Endodermal cell (in vitro differentiated cells): ENCODE measurements around the gene PRPH. TPM values are rescaled to one million over a fixed set of nuclear protein-coding genes. Genes with fewer than 3 reads are reported as not detected.
"Not testable (repeated sequence)": the region's sequence is repeated elsewhere in the genome, so short reads cannot be mapped to it uniquely, and the experiment has no call there.

ENCODE experiments used
- DNase-seq: peaks from one replicate; pipeline ENCODE4 v3.0.0-alpha.2; 2017
- H3K27ac ChIP-seq: 2 replicates; pipeline ENCODE4 v1.5.1; 2013; ENCODE audit warnings: mild to moderate bottlenecking, low read depth, low read length, moderate library complexity
- H3K27me3 ChIP-seq: 2 replicates; pipeline ENCODE4 v1.6.1; 2013; ENCODE audit warnings: mild to moderate bottlenecking, low read length, moderate library complexity; ENCODE audit not compliant: insufficient read depth, control insufficient read depth, poor library complexity, severe bottlenecking
- H3K36me3 ChIP-seq: 2 replicates; pipeline ENCODE4 v1.7.0; 2013; ENCODE audit warnings: mild to moderate bottlenecking, low read length, moderate library complexity; ENCODE audit not compliant: control insufficient read depth, insufficient read depth
- H3K4me1 ChIP-seq: one replicate; pipeline ENCODE4 v1.7.0; 2013; ENCODE audit warnings: low read length; ENCODE audit not compliant: control insufficient read depth, insufficient read depth
- H3K4me3 ChIP-seq: 2 replicates; pipeline ENCODE4 v1.5.1; 2013; ENCODE audit warnings: mild to moderate bottlenecking, low read length, moderate library complexity
- H3K9ac ChIP-seq: 2 replicates; pipeline ENCODE4 v1.6.1; 2013; ENCODE audit warnings: mild to moderate bottlenecking, low read length, moderate library complexity; ENCODE audit not compliant: poor library complexity, severe bottlenecking; ENCODE audit errors: extremely low read depth
- H3K9me3 ChIP-seq: 2 replicates; pipeline ENCODE4 v1.6.1; 2013; ENCODE audit warnings: mild to moderate bottlenecking, low read length, moderate library complexity; ENCODE audit not compliant: control insufficient read depth
- H3K27ac Mint-ChIP-seq: 2 replicates; pipeline ENCODE4 v1.8.0; 2020; ENCODE audit warnings: mixed read lengths
- H3K27me3 Mint-ChIP-seq: 2 replicates; pipeline ENCODE4 v1.8.0; 2021; ENCODE audit warnings: mild to moderate bottlenecking, mixed read lengths; ENCODE audit not compliant: insufficient read depth
- H3K36me3 Mint-ChIP-seq: 2 replicates; pipeline ENCODE4 v1.8.0; 2020; ENCODE audit warnings: low read depth, mixed read lengths
- H3K4me1 Mint-ChIP-seq: 2 replicates; pipeline ENCODE4 v1.8.0; 2020; ENCODE audit warnings: mixed read lengths
- H3K4me3 Mint-ChIP-seq: 2 replicates; pipeline ENCODE4 v1.8.0; 2020; ENCODE audit warnings: mild to moderate bottlenecking, moderate library complexity, mixed read lengths
- H3K9me3 Mint-ChIP-seq: 2 replicates; pipeline ENCODE4 v1.8.0; 2020; ENCODE audit warnings: mild to moderate bottlenecking, mixed read lengths
- WGBS, 2 experiments: methylation state at CpG; one replicate each; pipeline versions ENCODE4 v1.1.5 to v1.1.7; 2013; ENCODE audit warnings: missing lambda C conversion rate in 2 of 2, mixed read lengths in 1 of 2; ENCODE audit not compliant: insufficient coverage in 1 of 2, insufficient read length in 1 of 2; 5-methylcytosine and 5-hydroxymethylcytosine counted together
- total RNA-seq, 2 donors: library from RNA; stranded (reverse); fragmentation: NEBNext Ultra II Directional in 1 of 2; extraction: Animal tissue kit (Norgen Biotek cat#: 25700) in 1 of 2; gene quantifications; 2 replicates in 1 of 2; 3 replicates in 1 of 2; pipeline ENCODE4 v1.2.1, GENCODE V29; 2021
- TF ChIP-seq, protein P1 (sequence below): fragments of 200-600 bp; sonication (generic); conservative IDR thresholded peaks from 2 replicates; pipeline ENCODE4 v1.5.0; 2021; ENCODE audit warnings: antibody characterized with exemption, mild to moderate bottlenecking

The PRPH gene
- total RNA-seq, 2 donors from 2014 or later: 0.42 to 0.51 TPM

GRCh38 chr12:49276304-49277290 is 18.4 kb upstream of the PRPH start:
- Mint-ChIP-seq H3K9me3 (peaks cover 2% of the 10 kb centered on the region), H3K4me3 (no peak overlapping the region), H3K27me3 (no peaks in the 10 kb centered on the region), H3K4me1 (peaks cover 11% of the 10 kb centered on the region), H3K36me3 (peaks cover 23% of the 10 kb centered on the region), H3K27ac (no peak overlapping the region)
- no peaks in the 10 kb centered on the region for H3K9me3 ChIP-seq
- TF ChIP-seq, protein P1, sequence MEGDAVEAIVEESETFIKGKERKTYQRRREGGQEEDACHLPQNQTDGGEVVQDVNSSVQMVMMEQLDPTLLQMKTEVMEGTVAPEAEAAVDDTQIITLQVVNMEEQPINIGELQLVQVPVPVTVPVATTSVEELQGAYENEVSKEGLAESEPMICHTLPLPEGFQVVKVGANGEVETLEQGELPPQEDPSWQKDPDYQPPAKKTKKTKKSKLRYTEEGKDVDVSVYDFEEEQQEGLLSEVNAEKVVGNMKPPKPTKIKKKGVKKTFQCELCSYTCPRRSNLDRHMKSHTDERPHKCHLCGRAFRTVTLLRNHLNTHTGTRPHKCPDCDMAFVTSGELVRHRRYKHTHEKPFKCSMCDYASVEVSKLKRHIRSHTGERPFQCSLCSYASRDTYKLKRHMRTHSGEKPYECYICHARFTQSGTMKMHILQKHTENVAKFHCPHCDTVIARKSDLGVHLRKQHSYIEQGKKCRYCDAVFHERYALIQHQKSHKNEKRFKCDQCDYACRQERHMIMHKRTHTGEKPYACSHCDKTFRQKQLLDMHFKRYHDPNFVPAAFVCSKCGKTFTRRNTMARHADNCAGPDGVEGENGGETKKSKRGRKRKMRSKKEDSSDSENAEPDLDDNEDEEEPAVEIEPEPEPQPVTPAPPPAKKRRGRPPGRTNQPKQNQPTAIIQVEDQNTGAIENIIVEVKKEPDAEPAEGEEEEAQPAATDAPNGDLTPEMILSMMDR: no peak
- no peaks in the 10 kb centered on the region for H3K27me3 ChIP-seq
- no peaks in the 10 kb centered on the region for H3K4me1 ChIP-seq
- H3K27ac ChIP-seq: peak overlapping the region; percentile 66
- 92% methylated on average over 12 of the region's 13 CpGs for WGBS, 2 experiments
- H3K9ac ChIP-seq: no peak overlapping the region
- DNase-seq: peak; percentile 59
- H3K4me3 ChIP-seq: no peak overlapping the region
- H3K36me3 ChIP-seq: peaks cover 26% of the 10 kb centered on the region

DNA sequence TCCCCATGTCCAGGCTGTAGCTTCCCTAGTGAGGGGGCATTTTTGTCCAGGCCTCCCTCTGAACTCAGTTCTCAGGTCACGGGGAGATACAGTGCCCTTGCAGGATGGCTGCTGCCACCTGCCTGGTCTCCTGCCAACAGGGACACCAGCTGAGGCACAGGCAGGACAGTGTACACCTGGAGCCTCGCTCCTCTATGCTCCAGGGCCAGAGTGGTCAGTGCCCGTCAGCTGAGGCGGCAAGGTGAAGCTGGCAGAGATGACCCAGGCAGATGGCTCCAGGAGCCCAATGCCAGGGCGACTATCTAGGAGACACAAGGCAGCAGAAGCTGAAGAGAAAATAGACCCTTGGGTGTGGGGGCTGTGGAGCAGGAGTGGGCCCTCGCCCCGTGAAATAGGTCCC is 17.5 kb upstream of the PRPH start:
- no peak overlapping the region for H3K9ac ChIP-seq
- H3K27me3 ChIP-seq: no peaks in the 10 kb centered on the region
- H3K4me1 Mint-ChIP-seq: peaks cover 17% of the 10 kb centered on the region
- DNase-seq: no peak
- peaks cover 20% of the 10 kb centered on the region for H3K36me3 ChIP-seq
- H3K27ac Mint-ChIP-seq: no peak overlapping the region
- no peaks in the 10 kb centered on the region for H3K27me3 Mint-ChIP-seq
- H3K27ac ChIP-seq: no peak overlapping the region
- TF ChIP-seq, protein P1: no peak
- no peaks in the 10 kb centered on the region for H3K4me1 ChIP-seq
- no peak overlapping the region for H3K4me3 ChIP-seq
- H3K4me3 Mint-ChIP-seq: no peak overlapping the region
- peaks cover 15% of the 10 kb centered on the region for H3K36me3 Mint-ChIP-seq
- WGBS, 2 experiments: 94 to 98% methylated on average over 7 of the region's 7 CpGs
- peaks cover 2% of the 10 kb centered on the region for H3K9me3 Mint-ChIP-seq
- H3K9me3 ChIP-seq: no peaks in the 10 kb centered on the region

- WGBS, 2 experiments: 42 to 50% methylated on average over 7 of the region's 7 CpGs
- H3K9me3 ChIP-seq: no peaks in the 10 kb centered on the region
- Mint-ChIP-seq H3K27me3 (peaks cover 1% of the 10 kb centered on the region), H3K27ac (peak overlapping the region; percentile 78), H3K4me3 (no peak overlapping the region), H3K9me3 (peaks cover 6% of the 10 kb centered on the region), H3K4me1 (peaks cover 24% of the 10 kb centered on the region), H3K36me3 (no peaks in the 10 kb centered on the region)
- no peaks in the 10 kb centered on the region for H3K27me3 ChIP-seq
- DNase-seq: peak; percentile 88
- no peaks in the 10 kb centered on the region for H3K36me3 ChIP-seq
- peak overlapping the region; percentile 60 for H3K27ac ChIP-seq
- H3K9ac ChIP-seq: no peak overlapping the region
- TF ChIP-seq, protein P1: no peak
- no peak overlapping the region for H3K4me3 ChIP-seq
- H3K4me1 ChIP-seq: peaks cover 5% of the 10 kb centered on the region
These were observed 15.2 kb upstream of the PRPH start for GRCh38 chr12:49279706-49280159.

DNA sequence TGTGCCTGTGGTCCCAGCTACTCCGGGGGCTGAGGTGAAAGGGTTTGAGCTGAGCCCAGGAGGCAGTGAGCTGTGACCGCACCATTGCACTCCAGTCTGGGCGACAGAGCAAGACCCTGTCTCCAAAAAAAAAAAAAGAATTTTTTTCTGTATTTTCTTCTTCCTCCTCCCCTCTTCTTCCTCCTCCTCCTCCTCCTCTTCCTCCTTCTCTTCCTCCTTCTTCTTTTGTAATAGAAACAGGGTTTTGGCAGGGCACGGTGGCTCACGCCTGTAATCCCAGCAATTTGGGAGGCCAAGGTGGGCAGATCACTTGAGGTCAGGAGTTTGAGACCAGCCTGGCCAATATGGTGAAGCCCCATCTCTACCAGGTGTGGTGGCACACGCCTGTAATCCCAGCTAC is 14.4 kb upstream of the PRPH start:
- H3K4me1 Mint-ChIP-seq: peaks cover 24% of the 10 kb centered on the region
- not testable (repeated sequence) for H3K36me3 ChIP-seq, H3K27ac Mint-ChIP-seq, H3K4me3 ChIP-seq, H3K4me3 Mint-ChIP-seq, H3K36me3 Mint-ChIP-seq, H3K9me3 Mint-ChIP-seq, H3K4me1 ChIP-seq, H3K9ac ChIP-seq, H3K9me3 ChIP-seq, H3K27me3 Mint-ChIP-seq, H3K27me3 ChIP-seq, DNase-seq, H3K27ac ChIP-seq
- WGBS, 2 experiments: 93% methylated on average over 3 to 6 of the region's 6 CpGs
